Measurements from ENCODE around the gene TMEM42.
A peak's percentile ranks its signal among the peaks of the same experiment; 100 is the strongest.

The TMEM42 gene

DNA sequence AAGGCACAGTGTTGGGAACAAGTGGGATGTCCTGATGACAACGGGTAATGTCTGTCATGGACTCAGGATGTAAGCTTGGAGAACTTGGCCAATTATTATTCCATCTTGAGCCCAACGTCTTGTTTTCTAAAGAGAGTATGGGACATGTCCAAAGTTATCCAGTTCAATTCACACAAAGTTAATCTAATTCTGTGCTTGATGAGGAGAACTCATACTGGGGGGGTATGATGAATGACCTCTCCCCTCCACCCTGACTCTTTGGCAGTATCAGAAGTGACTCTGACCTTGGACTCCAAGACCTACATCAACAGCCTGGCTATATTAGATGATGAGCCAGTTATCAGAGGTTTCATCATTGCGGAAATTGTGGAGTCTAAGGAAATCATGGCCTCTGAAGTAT, 49.0 kb downstream of the TMEM42 start:
- DNase-seq (ENCODE audit: low read depth), result no peak

DNA sequence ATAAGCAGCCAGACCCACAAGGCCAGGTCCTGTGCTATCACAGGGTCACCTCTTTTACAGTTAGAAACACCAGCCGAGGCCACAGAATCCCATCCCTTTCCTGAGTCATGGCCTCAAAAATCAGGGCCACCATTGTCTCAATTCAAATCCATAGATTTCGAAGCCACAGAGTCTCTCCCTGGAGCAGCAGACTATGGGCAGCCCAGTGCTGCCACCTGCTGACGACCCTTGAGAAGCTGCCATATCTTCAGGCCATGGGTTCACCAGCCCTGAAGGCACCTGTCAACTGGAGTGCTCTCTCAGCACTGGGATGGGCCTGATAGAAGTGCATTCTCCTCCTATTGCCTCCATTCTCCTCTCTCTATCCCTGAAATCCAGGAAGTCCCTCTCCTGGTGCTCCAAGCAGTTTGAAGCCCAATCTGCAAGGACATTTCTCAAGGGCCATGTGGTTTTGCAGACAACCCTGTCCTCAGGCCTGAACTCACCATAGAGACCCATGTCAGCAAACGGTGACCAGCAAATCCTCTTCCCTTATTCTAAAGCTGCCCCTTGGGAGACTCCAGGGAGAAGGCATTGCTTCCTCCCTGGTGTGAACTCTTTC, 52.3 kb downstream of the TMEM42 start:
- DNase-seq (ENCODE audit: low read depth), result peak; percentile 40

GRCh38 chr3:44914936-44915335, 53.2 kb downstream of the TMEM42 start:
- no peak for DNase-seq (ENCODE audit: low read depth)

All from GM04504 (cell line).